HepG2 (cell line): ENCODE results near the gene THRA. TPM values are rescaled to one million over a fixed set of nuclear protein-coding genes. Genes with fewer than 3 reads are reported as not detected.

ENCODE experiments used
- ARHGAP35 ChIP-seq: sonication (generic); formaldehyde crosslinking; IDR thresholded peaks from 2 replicates; pipeline ENCODE4 v1.9.0; 2022; ENCODE audit warnings: mild to moderate bottlenecking, inconsistent platforms, moderate library complexity, missing genetic modification reagents, borderline replicate concordance
- BCLAF1 ChIP-seq: fragments of 450-650 bp; IDR thresholded peaks from 2 replicates; pipeline ENCODE4 v1.6.1; 2017; ENCODE audit warnings: mild to moderate bottlenecking
- CBX5 ChIP-seq: sonication (generic); formaldehyde crosslinking; IDR thresholded peaks from 2 replicates; pipeline ENCODE4 v1.4.0; 2020; ENCODE audit warnings: missing genetic modification reagents, borderline replicate concordance
- HNRNPK ChIP-seq: fragments of 200-400 bp; formaldehyde crosslinking; IDR thresholded peaks from 2 replicates; pipeline ENCODE4 v1.6.1; 2018; ENCODE audit warnings: low read length, low read depth, moderate library complexity, mild to moderate bottlenecking; ENCODE audit not compliant: poor library complexity, severe bottlenecking
- KMT2B ChIP-seq: IDR thresholded peaks from 2 replicates; pipeline ENCODE4 v1.6.1; 2016; ENCODE audit warnings: missing genetic modification reagents, missing compliant biosample characterization
- MAF1 ChIP-seq: sonication (generic); formaldehyde crosslinking; IDR thresholded peaks from 2 replicates; pipeline ENCODE4 v1.5.0; 2020; ENCODE audit warnings: missing genetic modification reagents, borderline replicate concordance
- REXO4 ChIP-seq: sonication (generic); formaldehyde crosslinking; IDR thresholded peaks from 2 replicates; pipeline ENCODE4 v1.8.0; 2022; ENCODE audit warnings: missing genetic modification reagents, mild to moderate bottlenecking, borderline replicate concordance
- RXRB ChIP-seq: IDR thresholded peaks from 2 replicates; pipeline ENCODE4 v1.6.1; 2016; ENCODE audit warnings: borderline replicate concordance, missing genetic modification reagents, missing compliant biosample characterization
- SALL1 ChIP-seq: sonication (generic); formaldehyde crosslinking; IDR thresholded peaks from 2 replicates; pipeline ENCODE4 v1.8.0; 2022; ENCODE audit warnings: mild to moderate bottlenecking, missing genetic modification reagents
- SP2 ChIP-seq: sonication (generic); formaldehyde crosslinking; IDR thresholded peaks from 2 replicates; pipeline ENCODE4 v1.5.1; 2020; ENCODE audit warnings: mild to moderate bottlenecking, missing genetic modification reagents
- TEAD2 ChIP-seq: sonication (generic); formaldehyde crosslinking; IDR thresholded peaks from 2 replicates; pipeline ENCODE4 v1.9.0; 2021; ENCODE audit warnings: missing genetic modification reagents
- ZNF12 ChIP-seq: sonication (generic); formaldehyde crosslinking; IDR thresholded peaks from 2 replicates; pipeline ENCODE4 v1.5.0; 2020; ENCODE audit warnings: missing genetic modification reagents
- ZNF230 ChIP-seq: sonication (generic); formaldehyde crosslinking; IDR thresholded peaks from 2 replicates; pipeline ENCODE4 v1.4.0; 2020; ENCODE audit warnings: mild to moderate bottlenecking, missing genetic modification reagents
- ZNF263 ChIP-seq: sonication (generic); formaldehyde crosslinking; IDR thresholded peaks from 2 replicates; pipeline ENCODE4 v1.4.0; 2020; ENCODE audit warnings: missing genetic modification reagents
- ZNF318 ChIP-seq: sonication (generic); formaldehyde crosslinking; IDR thresholded peaks from 2 replicates; pipeline ENCODE4 v1.4.0; 2020; ENCODE audit warnings: mild to moderate bottlenecking, missing genetic modification reagents
- ZNF562 ChIP-seq: sonication (generic); formaldehyde crosslinking; IDR thresholded peaks from 2 replicates; pipeline ENCODE4 v1.8.0; 2022; ENCODE audit warnings: missing genetic modification reagents, borderline replicate concordance
- ZNF577 ChIP-seq: sonication (generic); formaldehyde crosslinking; IDR thresholded peaks from 2 replicates; pipeline ENCODE4 v1.4.0; 2020; ENCODE audit warnings: mild to moderate bottlenecking, low read depth, missing genetic modification reagents, borderline replicate concordance
- ZNF660 ChIP-seq: sonication (generic); formaldehyde crosslinking; IDR thresholded peaks from 2 replicates; pipeline ENCODE4 v1.5.1; 2020; ENCODE audit warnings: mild to moderate bottlenecking, low read depth, missing genetic modification reagents, borderline replicate concordance
- ZSCAN30 ChIP-seq: sonication (generic); formaldehyde crosslinking; IDR thresholded peaks from 2 replicates; pipeline ENCODE4 v1.5.0; 2020; ENCODE audit warnings: mild to moderate bottlenecking, missing genetic modification reagents
- polyA plus RNA-seq, 8 experiments: library from polyadenylated mRNA; depleted of rRNA in 3 of 8; stranded (reverse) in 7 of 8; unstranded in 1 of 8; fragments of >200 nt; fragmentation: Illumina TruSeq in 4 of 8; extraction: Trizol in 4 of 8; gene quantifications; 2 replicates each; pipeline versions ENCODE4 v1.2.1 to v1.2.3, GENCODE V29; 2011 to 2016; ENCODE audit warnings: low read depth in 4 of 8, missing spikeins in 1 of 8, mixed read lengths in 1 of 8; ENCODE audit not compliant: insufficient read depth in 1 of 8
- total RNA-seq, 5 experiments: library from RNA; depleted of rRNA; stranded (reverse); fragments of >200 nt; fragmentation: Illumina TruSeq; extraction: Trizol; gene quantifications; 2 replicates each; pipeline ENCODE4 v1.2.3, GENCODE V29; 2016; ENCODE audit warnings: low read depth in 1 of 5

The THRA gene
- total and polyA plus RNA-seq, 2 of the 13 experiments (the other 11 are each of a cell fraction or from before 2014, with no cell fraction given): 8.0 to 9.9 TPM

GRCh38 chr17:40098846-40099618 is 36.3 kb downstream of the THRA start (continued):
- peak; percentile 99 for TF ChIP-seq RXRB (CRISPR knock-in tag)
- TF ChIP-seq ZNF577 (CRISPR knock-in tag): no peak
- peak; percentile 76; the same call in 1 of the 2 replicates for TF ChIP-seq ZNF660 (CRISPR knock-in tag)
- no peak for TF ChIP-seq ZNF12 (CRISPR knock-in tag)
- TF ChIP-seq SALL1 (CRISPR knock-in tag): peak; percentile 98
- peak; percentile 59; the same call in 1 of the 2 replicates for TF ChIP-seq ZNF263 (CRISPR knock-in tag)
- TF ChIP-seq BCLAF1: no peak
- peak; percentile 82; the same call in 1 of the 2 replicates for TF ChIP-seq KMT2B
- TF ChIP-seq ZSCAN30: no peak
- TF ChIP-seq REXO4: no peak
- TF ChIP-seq SP2 (CRISPR knock-in tag): no peak
- 0 out of 2 replicates have a peak, but pooled peaks have one; percentile 63 for TF ChIP-seq MAF1 (CRISPR knock-in tag)
- TF ChIP-seq ZNF230: peak; percentile 90
- peak; percentile 94 for TF ChIP-seq CBX5 (CRISPR knock-in tag)
- TF ChIP-seq TEAD2: no peak
- no peak for TF ChIP-seq ZNF562 (CRISPR knock-in tag)
- peak; percentile 55 for TF ChIP-seq HNRNPK
- peak; percentile 58; the same call in 1 of the 2 replicates for TF ChIP-seq ARHGAP35 (CRISPR knock-in tag)
- peak; percentile 97 for TF ChIP-seq ZNF318 (CRISPR knock-in tag)
